COLO668 (cell line): ENCODE data around the gene MYL12B.

Experiments used
- DNase-seq: peaks from one replicate; lab custom pipeline; 2025; ENCODE audit not compliant: unreplicated experiment; lab: John Stamatoyannopoulos, UW

MYL12B gene

DNA sequence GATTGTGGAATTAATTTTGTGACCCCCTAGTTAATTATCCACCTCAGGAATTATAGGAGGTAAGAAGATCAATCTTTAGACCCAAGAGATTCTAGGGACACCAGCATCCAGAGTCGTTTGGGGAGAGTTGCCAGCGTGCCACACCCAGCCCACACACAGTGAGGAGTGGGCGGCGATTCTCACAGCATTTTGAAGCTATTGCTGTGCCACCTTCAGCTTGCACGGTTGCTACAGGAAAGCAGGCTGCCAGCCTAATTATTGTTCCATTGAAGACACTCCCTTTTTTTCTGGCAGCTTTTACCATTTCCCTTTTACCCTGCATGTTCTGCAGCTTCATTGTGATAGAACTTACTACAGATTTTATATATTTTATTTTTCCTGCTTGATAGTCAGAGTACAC lies 27.5 kb upstream of the MYL12B start:
- no peak for DNase-seq

GRCh38 chr18:3235846-3236245 lies 26.1 kb upstream of the MYL12B start:
- DNase-seq = no peak

- DNase-seq = no peak
These were observed 25.5 kb upstream of the MYL12B start for GRCh38 chr18:3236470-3236869.

- DNase-seq = no peak
These were observed 23.2 kb upstream of the MYL12B start for GRCh38 chr18:3238742-3239141.

DNA sequence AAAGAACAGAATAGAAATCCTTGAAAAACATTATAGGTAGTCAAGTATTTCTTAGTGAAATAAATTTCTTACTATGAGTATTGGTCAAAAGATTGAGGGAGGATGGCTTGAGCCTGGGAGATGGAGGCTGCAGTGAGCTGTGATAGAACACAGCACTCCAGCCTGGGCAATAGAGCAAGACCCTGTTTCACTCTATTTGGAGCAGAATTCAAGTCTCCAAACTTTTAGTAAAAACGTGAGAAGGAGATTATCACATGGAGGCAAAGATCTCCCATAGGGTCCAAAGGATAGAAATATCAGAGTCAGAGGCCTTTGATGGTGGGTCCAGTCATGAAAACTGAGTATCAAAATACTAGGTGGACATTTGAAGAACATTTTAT lies 16.8 kb upstream of the MYL12B start:
- DNase-seq = no peak

- DNase-seq = peak; percentile 92
These were observed 15.9 kb upstream of the MYL12B start for GRCh38 chr18:3245853-3246634.

DNA sequence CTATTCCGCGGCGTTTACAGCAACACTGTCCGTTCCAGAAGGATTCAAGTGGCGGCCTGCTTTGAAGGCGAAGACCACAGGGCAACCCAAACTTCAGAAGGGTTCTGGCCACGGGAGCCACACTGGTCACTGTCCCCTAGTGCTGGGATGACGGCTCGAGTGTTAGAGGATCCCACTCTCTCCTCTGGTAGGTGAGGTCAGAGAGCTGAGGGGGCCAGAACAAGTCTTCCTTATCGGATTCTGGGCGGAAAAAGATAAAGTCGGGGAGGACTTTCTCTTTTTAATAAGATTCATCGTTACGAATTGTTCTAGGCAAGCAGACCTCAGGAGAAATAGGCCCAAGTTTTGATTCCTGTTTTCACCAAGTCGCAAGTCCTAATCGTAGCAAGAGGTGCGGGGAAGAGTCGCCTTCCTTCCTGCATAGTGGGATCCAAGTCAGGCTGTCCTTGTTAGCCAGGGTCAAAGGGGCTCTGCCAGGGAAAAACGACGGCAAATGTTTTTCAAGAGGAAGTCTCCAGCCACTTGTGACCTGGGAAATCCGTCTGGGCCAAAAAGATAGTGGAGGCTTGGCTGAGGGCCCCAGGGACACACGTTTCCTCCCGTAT lies 15.2 kb upstream of the MYL12B start:
- DNase-seq = peak; percentile 35

GRCh38 chr18:3247240-3248061 lies 14.5 kb upstream of the MYL12B start, which contains the start of gene MYL12A:
MYL12A (plus strand) TSS chr18:3247801; CDS start chr18:3253248, 5,447 bp downstream.
- peak; percentile 99 for DNase-seq

GRCh38 chr18:3248062-3248657 lies 13.8 kb upstream of the MYL12B start:
- no peak for DNase-seq

GRCh38 chr18:3248658-3249359 lies 13.1 kb upstream of the MYL12B start:
- no peak for DNase-seq

DNA sequence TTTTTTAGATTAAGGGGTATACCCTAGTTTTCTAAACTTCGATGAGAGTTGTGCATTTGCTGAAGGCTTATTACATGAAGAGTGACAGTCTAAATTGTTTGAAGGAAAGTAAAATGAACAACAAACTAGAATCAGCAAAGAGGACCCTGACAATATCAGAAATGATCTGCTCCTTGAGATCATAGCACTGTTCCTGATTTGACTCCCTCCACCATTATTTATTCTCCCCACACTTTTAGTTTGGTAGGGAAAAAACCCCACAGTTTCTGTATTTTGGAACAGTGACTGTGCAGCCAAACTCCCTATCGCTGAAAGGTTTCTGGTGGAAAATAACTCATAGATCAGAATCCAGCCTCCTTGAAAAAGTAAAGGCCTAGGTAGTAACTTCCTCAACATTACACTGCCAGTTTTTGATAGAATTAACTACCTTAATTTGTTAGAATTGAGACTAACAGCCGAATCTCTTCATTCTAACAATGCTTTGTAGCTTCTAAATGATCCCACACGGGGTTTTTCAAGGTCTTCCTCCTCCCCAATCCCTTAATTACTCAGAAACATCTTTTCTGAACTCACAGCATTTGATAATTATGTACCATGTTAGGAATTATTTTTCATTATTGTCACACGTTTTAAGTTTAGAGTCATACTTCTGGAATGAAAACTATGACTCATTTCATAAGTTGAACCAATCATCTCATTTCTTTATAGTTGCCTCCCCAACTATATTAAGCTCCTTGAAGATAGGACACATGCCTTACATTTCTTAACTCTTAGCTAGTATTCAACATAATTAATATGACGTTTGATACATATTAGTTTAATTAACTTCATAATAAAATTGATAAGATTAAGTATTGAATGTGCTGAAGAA lies 11.5 kb upstream of the MYL12B start:
- DNase-seq = no peak

DNA sequence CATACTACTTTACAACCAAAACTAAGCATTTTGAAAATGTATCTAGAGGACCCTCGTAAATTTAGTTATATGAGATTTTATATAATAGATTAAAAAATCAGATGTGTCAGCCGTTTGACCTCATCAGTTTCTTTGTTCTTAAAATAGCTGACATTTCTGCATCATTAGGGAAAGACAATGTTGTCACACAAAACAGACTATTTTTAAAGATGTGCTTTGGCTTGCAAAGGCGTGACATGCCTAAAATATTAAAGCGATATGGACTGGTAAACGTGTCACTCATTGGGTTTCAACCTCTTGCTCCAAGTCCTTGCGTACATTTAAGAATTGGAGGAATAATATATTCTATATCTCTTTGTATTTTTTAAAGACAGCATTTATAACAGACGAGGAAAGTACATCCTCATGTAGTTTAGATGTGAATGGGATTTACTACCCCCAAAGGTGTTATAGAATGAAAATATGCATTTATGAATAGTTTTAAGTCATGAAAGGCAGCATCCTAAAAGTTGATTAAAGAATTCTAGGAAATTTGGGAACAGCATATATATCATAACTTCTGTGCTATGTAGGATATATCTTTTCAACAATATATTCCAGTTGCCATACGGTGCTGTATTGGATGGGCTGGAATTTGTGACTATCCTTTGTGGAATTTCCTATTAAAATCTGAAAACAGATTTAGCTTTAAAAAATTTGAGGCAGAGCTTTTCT lies 10.5 kb upstream of the MYL12B start:
- DNase-seq = no peak

GRCh38 chr18:3251963-3252277 lies 10.0 kb upstream of the MYL12B start:
- DNase-seq = no peak

DNA sequence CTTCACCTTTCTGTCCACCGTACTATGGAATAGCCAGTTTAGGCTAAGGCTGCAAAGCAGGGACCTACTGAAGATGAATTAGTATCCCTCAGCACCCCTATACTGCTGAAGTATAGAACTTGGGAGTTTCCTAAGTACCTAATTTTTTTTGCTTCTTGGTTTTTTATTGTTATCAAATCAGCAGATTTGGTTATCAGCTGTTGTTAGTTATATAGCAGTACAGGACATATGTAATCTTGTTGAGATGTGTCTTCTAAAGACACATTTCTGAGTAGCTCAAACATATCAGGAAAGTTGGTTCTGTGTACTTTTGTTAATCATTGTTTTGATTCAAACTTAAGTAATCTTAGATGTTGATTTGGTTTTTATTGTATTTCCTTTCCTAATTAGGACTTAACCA lies 9.1 kb upstream of the MYL12B start:
- no peak for DNase-seq

- DNase-seq = no peak
These were observed 7.2 kb upstream of the MYL12B start for GRCh38 chr18:3254725-3255124.

- no peak for DNase-seq
These were observed 6.2 kb upstream of the MYL12B start for GRCh38 chr18:3255611-3256165.

DNA sequence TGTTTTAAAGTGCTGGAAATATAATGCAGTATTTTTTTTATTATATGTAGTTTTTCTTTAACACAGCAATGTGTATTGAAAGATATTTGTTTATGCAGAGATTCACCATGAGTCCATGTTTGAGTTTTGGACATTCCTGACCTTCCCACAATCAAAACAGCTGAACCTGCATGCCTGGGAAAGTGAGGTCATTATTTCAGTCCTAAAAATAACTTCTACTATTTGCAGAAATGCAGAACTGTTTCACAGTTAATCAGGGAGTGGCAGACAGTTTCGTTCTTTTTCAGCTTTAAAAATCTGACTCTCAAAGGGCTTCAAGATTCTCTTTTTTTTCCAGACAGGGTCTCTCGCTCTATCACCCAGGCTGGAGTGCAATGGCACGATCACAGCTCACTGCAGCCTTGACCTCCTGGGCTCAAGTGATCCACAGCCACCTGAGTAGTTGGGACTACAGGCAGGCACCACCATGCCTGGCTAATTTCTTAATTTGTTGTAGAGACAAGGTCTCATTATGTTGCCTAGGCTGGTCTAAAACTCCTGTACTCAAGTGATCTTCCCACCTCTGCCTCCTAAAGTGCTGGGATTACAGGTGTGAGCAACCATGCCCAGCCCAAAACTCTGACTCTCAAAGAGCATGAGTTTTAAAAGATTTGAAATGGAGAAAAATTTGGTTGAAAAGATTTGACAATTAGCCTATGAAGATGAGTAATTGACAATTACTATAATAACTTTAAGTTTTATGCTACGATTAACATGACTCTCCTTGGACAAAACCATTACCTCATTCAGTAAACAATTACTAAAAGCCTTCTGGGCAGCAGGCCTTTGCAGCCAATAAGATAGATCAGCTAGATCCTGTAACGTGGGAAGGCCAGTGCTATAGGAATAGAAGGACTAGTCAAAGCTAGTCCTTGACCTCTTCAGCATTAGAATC lies 5.0 kb upstream of the MYL12B start:
- DNase-seq = no peak

GRCh38 chr18:3257627-3258120 lies 4.3 kb upstream of the MYL12B start:
- no peak for DNase-seq
